HG02870 (cell line): ENCODE results near the gene PTCRA.

ENCODE experiments used
- ATAC-seq: cut with Tn5 transposase; IDR thresholded peaks from one replicate; pipeline ENCODE4 v1.9.1; 2021; ENCODE audit warnings: mild to moderate bottlenecking, moderate library complexity; ENCODE audit not compliant: unreplicated experiment

The PTCRA gene

GRCh38 chr6:42970871-42971612 lies 55.2 kb downstream of the PTCRA start:
- no peak for ATAC-seq

- no peak for ATAC-seq
Observed at GRCh38 chr6:42971746-42972327, 56.0 kb downstream of the PTCRA start.

DNA sequence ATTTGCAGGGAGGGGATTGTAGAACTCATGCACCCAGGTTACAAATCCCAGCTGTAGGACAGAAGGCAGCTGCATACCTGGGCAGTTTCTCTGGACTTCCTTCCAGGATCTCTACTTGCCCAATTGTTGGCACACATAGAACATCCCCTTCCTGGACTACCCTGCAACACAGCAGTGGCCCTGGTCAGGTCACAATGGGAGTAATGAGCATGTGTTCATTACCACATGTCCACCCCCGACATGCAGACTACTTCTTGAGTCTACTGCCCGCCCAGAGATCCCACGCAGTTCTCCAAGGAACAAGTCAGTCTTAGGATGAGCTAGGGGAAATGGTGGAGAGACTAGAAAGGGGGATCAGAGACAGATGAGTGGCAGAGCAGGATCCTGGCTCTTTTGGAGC lies 58.1 kb downstream of the PTCRA start:
- ATAC-seq: no peak

- ATAC-seq: no peak
Observed at GRCh38 chr6:42974919-42975505, 59.2 kb downstream of the PTCRA start.
